PFSK-1 (cell line): ENCODE measurements around the gene STRN4.

Experiments
- POLR2AphosphoS5 ChIP-seq: IDR thresholded peaks from 2 replicates; pipeline ENCODE4 v1.6.1; 2012; ENCODE audit warnings: low read depth, mild to moderate bottlenecking, control low read depth, low read length, moderate library complexity
- SIN3A ChIP-seq: IDR thresholded peaks from 2 replicates; pipeline ENCODE4 v1.6.1; 2012; ENCODE audit warnings: mild to moderate bottlenecking, low read length, moderate library complexity, borderline replicate concordance; ENCODE audit not compliant: insufficient read depth
- TAF1 ChIP-seq: IDR thresholded peaks from 2 replicates; pipeline ENCODE4 v1.6.1; 2012; ENCODE audit warnings: low read length, control low read depth, borderline replicate concordance; ENCODE audit not compliant: insufficient read depth
- TF ChIP-seq, protein P1 (sequence below), 2 experiments: IDR thresholded peaks; 2 replicates each; pipeline versions ENCODE4 v1.6.1 to v1.8.0; 2011 to 2012; ENCODE audit warnings: low read depth in 2 of 2, low read length in 2 of 2, control low read depth in 1 of 2, inconsistent platforms in 1 of 2, mild to moderate bottlenecking in 1 of 2, moderate library complexity in 1 of 2; ENCODE audit not compliant: insufficient read depth in 1 of 2

DNA sequence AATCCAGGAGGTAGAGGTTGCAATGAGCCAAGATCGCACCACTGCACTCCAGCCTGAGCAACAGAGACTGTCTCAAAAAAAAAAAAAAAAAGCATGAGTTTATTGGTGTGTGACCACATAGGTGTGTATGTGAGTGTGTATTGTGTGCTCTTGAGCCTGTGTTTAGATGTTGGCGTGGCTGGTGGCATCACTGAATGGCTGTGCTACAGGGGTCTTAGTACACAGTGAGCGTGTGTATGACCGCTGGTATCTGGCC lies 39.7 kb upstream of the STRN4 start:
- TF ChIP-seq, protein P1, sequence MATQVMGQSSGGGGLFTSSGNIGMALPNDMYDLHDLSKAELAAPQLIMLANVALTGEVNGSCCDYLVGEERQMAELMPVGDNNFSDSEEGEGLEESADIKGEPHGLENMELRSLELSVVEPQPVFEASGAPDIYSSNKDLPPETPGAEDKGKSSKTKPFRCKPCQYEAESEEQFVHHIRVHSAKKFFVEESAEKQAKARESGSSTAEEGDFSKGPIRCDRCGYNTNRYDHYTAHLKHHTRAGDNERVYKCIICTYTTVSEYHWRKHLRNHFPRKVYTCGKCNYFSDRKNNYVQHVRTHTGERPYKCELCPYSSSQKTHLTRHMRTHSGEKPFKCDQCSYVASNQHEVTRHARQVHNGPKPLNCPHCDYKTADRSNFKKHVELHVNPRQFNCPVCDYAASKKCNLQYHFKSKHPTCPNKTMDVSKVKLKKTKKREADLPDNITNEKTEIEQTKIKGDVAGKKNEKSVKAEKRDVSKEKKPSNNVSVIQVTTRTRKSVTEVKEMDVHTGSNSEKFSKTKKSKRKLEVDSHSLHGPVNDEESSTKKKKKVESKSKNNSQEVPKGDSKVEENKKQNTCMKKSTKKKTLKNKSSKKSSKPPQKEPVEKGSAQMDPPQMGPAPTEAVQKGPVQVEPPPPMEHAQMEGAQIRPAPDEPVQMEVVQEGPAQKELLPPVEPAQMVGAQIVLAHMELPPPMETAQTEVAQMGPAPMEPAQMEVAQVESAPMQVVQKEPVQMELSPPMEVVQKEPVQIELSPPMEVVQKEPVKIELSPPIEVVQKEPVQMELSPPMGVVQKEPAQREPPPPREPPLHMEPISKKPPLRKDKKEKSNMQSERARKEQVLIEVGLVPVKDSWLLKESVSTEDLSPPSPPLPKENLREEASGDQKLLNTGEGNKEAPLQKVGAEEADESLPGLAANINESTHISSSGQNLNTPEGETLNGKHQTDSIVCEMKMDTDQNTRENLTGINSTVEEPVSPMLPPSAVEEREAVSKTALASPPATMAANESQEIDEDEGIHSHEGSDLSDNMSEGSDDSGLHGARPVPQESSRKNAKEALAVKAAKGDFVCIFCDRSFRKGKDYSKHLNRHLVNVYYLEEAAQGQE (IDR thresholded peaks at IDR 0.05; ENCODE audit: insufficient read depth in 1 of 2, low read depth in 2 of 2, low read length in 2 of 2) = no peak
- TF ChIP-seq SIN3A (no peak), POLR2AphosphoS5 (no peak), TAF1 (no peak)
